NT2/D1 (cell line): ENCODE measurements around the gene ABCC10.

Experiments
- YY1 ChIP-seq: IDR thresholded peaks from 2 replicates; pipeline ENCODE4 v1.6.1; 2011; ENCODE audit not compliant: insufficient read length, insufficient read depth
- ZNF274 ChIP-seq: IDR thresholded peaks from 2 replicates; pipeline ENCODE4 v1.6.1; 2011; ENCODE audit warnings: mild to moderate bottlenecking, low read depth, low read length

GRCh38 chr6:43408259-43408658 lies 19.1 kb upstream of the ABCC10 start:
- no peak for TF ChIP-seq YY1
- TF ChIP-seq ZNF274 = no peak
